ENCODE results near the gene PRKCH.

DNA sequence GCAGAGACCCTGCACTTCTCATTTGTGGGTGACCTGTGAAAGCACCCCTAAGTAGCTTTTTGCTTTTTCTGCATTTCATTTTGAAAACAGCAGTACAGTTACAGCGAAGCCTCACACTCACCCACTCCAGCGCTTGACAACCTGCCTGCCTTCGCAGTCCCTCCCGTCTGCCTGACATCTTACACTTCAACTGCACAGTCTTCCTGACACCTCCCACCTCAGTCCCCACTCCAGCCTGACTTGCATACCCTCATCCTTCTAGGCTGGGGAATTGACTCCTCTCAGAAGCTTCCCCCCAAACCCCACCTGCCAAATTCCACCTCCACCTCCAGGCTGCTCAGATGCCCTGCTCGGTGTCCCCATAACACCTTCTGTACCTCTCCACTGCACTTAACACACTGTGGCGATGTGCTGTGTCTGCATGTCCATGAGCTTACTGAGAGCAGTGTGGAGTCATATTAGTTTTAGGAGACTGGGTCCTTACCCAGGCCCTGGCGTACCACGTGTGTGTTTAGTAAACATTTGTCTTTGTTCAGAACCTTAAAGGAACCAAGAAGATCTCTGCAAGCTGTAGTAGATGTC lies 159.4 kb downstream of the PRKCH start:
- no peak for TF ChIP-seq POLR2A (IDR thresholded peaks at IDR 0.05; ENCODE audit: low read depth, low read length)
- TF ChIP-seq TAF1 (IDR thresholded peaks at IDR 0.05; ENCODE audit: low read depth, low read length) = no peak
- no peak for TF ChIP-seq POLR2AphosphoS5 (IDR thresholded peaks at IDR 0.05; ENCODE audit: low read depth, low read length)
- TF ChIP-seq SPI1 (IDR thresholded peaks at IDR 0.05; ENCODE audit: low read depth, low read length) = no peak
